Activated CD8-positive, alpha-beta T cell treated with anti-CD3 and anti-CD28 coated beads, Interleukin-2, amount 10 ng/mL, durations not matched to agents 7 days and 5 days (primary cell): Measurements from ENCODE around the gene MR1. TPM values are rescaled to one million over a fixed set of nuclear protein-coding genes. Genes with fewer than 3 reads are reported as not detected.

ENCODE experiments used
- ATAC-seq: fragments of 150-1000 bp; cut with Tn5 transposase; one replicate; pipeline ENCODE4 v1.10.0; 2021; ENCODE audit warnings: moderate library complexity
- CTCF ChIA-PET: fragments of 350-600 bp; sonication (Branson Sonifier 250); formaldehyde crosslinking; loops from one replicate; lab custom pipeline; 2021; ENCODE audit warnings: antibody characterized with exemption; lab: Charles Lee
- POLR2A ChIA-PET: fragments of 350-600 bp; sonication (Branson Sonifier 250); formaldehyde crosslinking; loops from one replicate; lab custom pipeline; 2021; ENCODE audit warnings: antibody characterized with exemption; lab: Charles Lee
- DNase-seq: peaks from one replicate; pipeline ENCODE4 v3.0.0-alpha.2; 2020
- H3K27ac Mint-ChIP-seq: one replicate; pipeline ENCODE4 v1.8.0; 2021; ENCODE audit warnings: mild to moderate bottlenecking, mixed read lengths
- H3K27me3 Mint-ChIP-seq: one replicate; pipeline ENCODE4 v1.8.0; 2021; ENCODE audit warnings: low read depth, mixed read lengths
- H3K36me3 Mint-ChIP-seq: one replicate; pipeline ENCODE4 v1.8.0; 2021; ENCODE audit warnings: low read depth, mixed read lengths
- H3K4me1 Mint-ChIP-seq: one replicate; pipeline ENCODE4 v1.8.0; 2021; ENCODE audit warnings: low read depth, mixed read lengths
- H3K4me3 Mint-ChIP-seq: one replicate; pipeline ENCODE4 v1.8.0; 2021; ENCODE audit warnings: mild to moderate bottlenecking, mixed read lengths
- H3K9me3 Mint-ChIP-seq: one replicate; pipeline ENCODE4 v1.8.0; 2022; ENCODE audit warnings: mixed read lengths; ENCODE audit not compliant: insufficient read depth
- total RNA-seq, 2 experiments: library from RNA; stranded (reverse); gene quantifications; one replicate each; pipeline ENCODE4 v1.2.3, GENCODE V29; 2021

The MR1 gene
- total RNA-seq, 2 experiments from 2014 or later: 27.9 to 29.3 TPM

- H3K4me3 Mint-ChIP-seq: no peak overlapping the region
- peaks cover 34% of the 10 kb centered on the region for H3K36me3 Mint-ChIP-seq
- H3K9me3 Mint-ChIP-seq: no peaks in the 10 kb centered on the region
- no peak overlapping the region for H3K27ac Mint-ChIP-seq
- DNase-seq: no peak
- ChIA-PET CTCF (no interaction called here), POLR2A (interaction anchor here (0.6 kb wide), 1 partner anchor 1784 kb away, joined by 3 read pairs; no protein-coding TSS in a partner anchor)
- peaks cover 41% of the 10 kb centered on the region for H3K4me1 Mint-ChIP-seq
- ATAC-seq: peak; percentile 37
- no peaks in the 10 kb centered on the region for H3K27me3 Mint-ChIP-seq
These were observed 19.1 kb upstream of the MR1 start for GRCh38 chr1:181014477-181015250.

- ATAC-seq: no peak
These were observed 18.6 kb upstream of the MR1 start for GRCh38 chr1:181015251-181015615.

GRCh38 chr1:181016563-181016962, 17.2 kb upstream of the MR1 start:
- Mint-ChIP-seq H3K36me3 (peaks cover 34% of the 10 kb centered on the region), H3K4me3 (no peak overlapping the region), H3K9me3 (no peaks in the 10 kb centered on the region), H3K27ac (no peak overlapping the region), H3K27me3 (no peaks in the 10 kb centered on the region), H3K4me1 (peaks cover 55% of the 10 kb centered on the region)
- no peak for DNase-seq
- ATAC-seq: no peak
- CTCF ChIA-PET: no interaction called here
- POLR2A ChIA-PET: interaction anchor here (1.0 kb wide), 1 partner anchor 514 kb away, joined by 3 read pairs; no protein-coding TSS in a partner anchor

More at GRCh38 chr1:181015251-181015615, 18.6 kb upstream of the MR1 start:
- Mint-ChIP-seq H3K27ac (no peak overlapping the region), H3K36me3 (peaks cover 34% of the 10 kb centered on the region), H3K4me1 (peaks cover 45% of the 10 kb centered on the region), H3K4me3 (no peak overlapping the region), H3K27me3 (no peaks in the 10 kb centered on the region), H3K9me3 (no peaks in the 10 kb centered on the region)
- no peak for DNase-seq
- ChIA-PET POLR2A (no interaction called here), CTCF (interaction anchor here (0.7 kb wide), 1 partner anchor 18 kb away, joined by 3 read pairs; no protein-coding TSS in a partner anchor)

GRCh38 chr1:181018901-181019681, 14.7 kb upstream of the MR1 start:
- Mint-ChIP-seq H3K36me3 (peaks cover 20% of the 10 kb centered on the region), H3K9me3 (no peaks in the 10 kb centered on the region), H3K27me3 (no peaks in the 10 kb centered on the region), H3K4me1 (peaks cover 50% of the 10 kb centered on the region), H3K27ac (peak overlapping the region; percentile 85), H3K4me3 (peak overlapping the region; percentile 2)
- DNase-seq (no peak), ATAC-seq (no peak)
- POLR2A ChIA-PET: interaction anchor here (0.6 to 1.9 kb wide), 3 partner anchors 8 to 44 kb away, joined by 3 to 9 read pairs (median 3); partner anchors contain the start of gene MR1
- CTCF ChIA-PET: interaction anchor here (1.0 to 1.9 kb wide), 4 partner anchors 8 to 503 kb away, joined by 3 to 10 read pairs (median 6); no protein-coding TSS in a partner anchor

GRCh38 chr1:181021159-181021558, 12.6 kb upstream of the MR1 start:
- CTCF ChIA-PET: interaction anchor here (0.9 to 2.4 kb wide), 11 partner anchors 11 to 147 kb away, joined by 3 to 12 read pairs (median 4); no protein-coding TSS in a partner anchor

GRCh38 chr1:181021811-181022434, 11.9 kb upstream of the MR1 start:
- H3K27ac Mint-ChIP-seq: peak overlapping the region; percentile 93
- ChIA-PET POLR2A (interaction anchor here (0.6 to 5.1 kb wide), 15 partner anchors 9 to 520 kb away, joined by 3 to 52 read pairs (median 4); partner anchors contain the start of genes ACBD6, IER5 and MR1), CTCF (interaction anchor here (0.8 to 2.4 kb wide), 13 partner anchors 12 to 146 kb away, joined by 3 to 12 read pairs (median 4); no protein-coding TSS in a partner anchor)
- DNase-seq: peak; percentile 72
- peaks cover 18% of the 10 kb centered on the region for H3K27me3 Mint-ChIP-seq
- peak; percentile 38 for ATAC-seq
- H3K4me1 Mint-ChIP-seq: peaks cover 51% of the 10 kb centered on the region
- H3K4me3 Mint-ChIP-seq: peak overlapping the region; percentile 93
- H3K9me3 Mint-ChIP-seq: no peaks in the 10 kb centered on the region
- peaks cover 20% of the 10 kb centered on the region for H3K36me3 Mint-ChIP-seq

More at GRCh38 chr1:181021159-181021558, 12.6 kb upstream of the MR1 start:
- Mint-ChIP-seq H3K36me3 (peaks cover 20% of the 10 kb centered on the region), H3K27ac (peak overlapping the region; percentile 93), H3K9me3 (no peaks in the 10 kb centered on the region), H3K27me3 (peaks cover 15% of the 10 kb centered on the region), H3K4me1 (peaks cover 51% of the 10 kb centered on the region), H3K4me3 (peak overlapping the region; percentile 93)
- POLR2A ChIA-PET: interaction anchor here (0.6 to 5.1 kb wide), 9 partner anchors 11 to 519 kb away, joined by 3 to 52 read pairs (median 6); partner anchors contain the start of genes ACBD6, IER5 and MR1
- DNase-seq: no peak
- no peak for ATAC-seq

GRCh38 chr1:181023265-181024057, 10.3 kb upstream of the MR1 start:
- ChIA-PET POLR2A (interaction anchor here (0.6 to 5.1 kb wide), 6 partner anchors 11 to 521 kb away, joined by 3 to 52 read pairs (median 6); partner anchors contain the start of genes ACBD6, IER5 and MR1), CTCF (interaction anchor here (1.0 to 2.3 kb wide), 6 partner anchors 10 to 142 kb away, joined by 3 to 16 read pairs (median 6); partner anchors contain the start of gene MR1)
- Mint-ChIP-seq H3K4me1 (peaks cover 47% of the 10 kb centered on the region), H3K4me3 (peak overlapping the region; percentile 93), H3K27me3 (peaks cover 26% of the 10 kb centered on the region), H3K27ac (peak overlapping the region; percentile 93), H3K36me3 (peaks cover 12% of the 10 kb centered on the region), H3K9me3 (no peaks in the 10 kb centered on the region)
- no peak for ATAC-seq
- DNase-seq: no peak

GRCh38 chr1:181028196-181028595, 5.6 kb upstream of the MR1 start:
- Mint-ChIP-seq H3K27me3 (peaks cover 26% of the 10 kb centered on the region), H3K36me3 (peaks cover 4% of the 10 kb centered on the region), H3K27ac (no peak overlapping the region), H3K9me3 (no peaks in the 10 kb centered on the region), H3K4me3 (no peak overlapping the region), H3K4me1 (peaks cover 25% of the 10 kb centered on the region)
- CTCF ChIA-PET: no interaction called here
- ATAC-seq (no peak), DNase-seq (no peak)
- POLR2A ChIA-PET: interaction anchor here (0.6 kb wide), 1 partner anchor 62 kb away, joined by 3 read pairs; no protein-coding TSS in a partner anchor

GRCh38 chr1:181028615-181029014, 5.2 kb upstream of the MR1 start:
- Mint-ChIP-seq H3K4me1 (peaks cover 24% of the 10 kb centered on the region), H3K27ac (no peak overlapping the region), H3K4me3 (no peak overlapping the region), H3K9me3 (no peaks in the 10 kb centered on the region), H3K27me3 (peaks cover 26% of the 10 kb centered on the region), H3K36me3 (peaks cover 5% of the 10 kb centered on the region)
- no peak for DNase-seq
- CTCF ChIA-PET: interaction anchor here (0.6 to 0.7 kb wide), 2 partner anchors 434 to 513 kb away, joined by 3 read pairs; no protein-coding TSS in a partner anchor
- POLR2A ChIA-PET: interaction anchor here (0.6 kb wide), 1 partner anchor 62 kb away, joined by 3 read pairs; no protein-coding TSS in a partner anchor
- ATAC-seq: no peak

GRCh38 chr1:181032535-181032934, 1.2 kb upstream of the MR1 start:
- H3K4me3 Mint-ChIP-seq: no peak overlapping the region
- ChIA-PET CTCF (interaction anchor here (0.7 to 13.3 kb wide), 7 partner anchors 8 to 531 kb away, joined by 3 to 206 read pairs (median 6); partner anchors contain the start of gene ACBD6), POLR2A (interaction anchor here (1.1 to 3.8 kb wide), 6 partner anchors 9 to 109 kb away, joined by 3 to 52 read pairs (median 6); partner anchors contain the start of genes IER5 and STX6)
- peaks cover 5% of the 10 kb centered on the region for H3K27me3 Mint-ChIP-seq
- DNase-seq (no peak), ATAC-seq (no peak)
- no peaks in the 10 kb centered on the region for H3K9me3 Mint-ChIP-seq
- H3K36me3 Mint-ChIP-seq: peaks cover 14% of the 10 kb centered on the region
- H3K4me1 Mint-ChIP-seq: peaks cover 48% of the 10 kb centered on the region
- H3K27ac Mint-ChIP-seq: peak overlapping the region; percentile 97
